Rectal smooth muscle tissue (tissue), 1 donor: ENCODE measurements around the gene ACOX3.
"Not testable (repeated sequence)": the region's sequence is repeated elsewhere in the genome, so short reads cannot be mapped to it uniquely, and the experiment has no call there.

ENCODE experiments used
- H3K27ac ChIP-seq: one replicate; pipeline ENCODE4 v1.7.0; 2013; ENCODE audit warnings: low read depth, low read length, inconsistent platforms
- H3K27me3 ChIP-seq: one replicate; pipeline ENCODE4 v1.7.0; 2013; ENCODE audit warnings: low read length; ENCODE audit not compliant: control insufficient read depth, insufficient read depth
- H3K36me3 ChIP-seq: one replicate; pipeline ENCODE4 v1.7.0; 2013; ENCODE audit warnings: low read length; ENCODE audit not compliant: control insufficient read depth, insufficient read depth
- H3K4me1 ChIP-seq: one replicate; pipeline ENCODE4 v1.7.0; 2013; ENCODE audit warnings: low read length; ENCODE audit not compliant: control insufficient read depth, insufficient read depth
- H3K4me3 ChIP-seq: one replicate; pipeline ENCODE4 v1.7.0; 2013; ENCODE audit warnings: low read length
- H3K9ac ChIP-seq: one replicate; pipeline ENCODE4 v1.7.0; 2013; ENCODE audit warnings: low read length

The ACOX3 gene

GRCh38 chr4:8438743-8439142 is 1.8 kb downstream of the ACOX3 start:
- Histone ChIP-seq H3K27me3 (no peaks in the 10 kb centered on the region), H3K9ac (no peak overlapping the region), H3K4me1 (peaks cover 18% of the 10 kb centered on the region), H3K4me3 (no peak overlapping the region), H3K36me3 (no peaks in the 10 kb centered on the region), H3K27ac (no peak overlapping the region)

GRCh38 chr4:8437281-8437680 is 3.2 kb downstream of the ACOX3 start:
- no peak overlapping the region for H3K9ac ChIP-seq
- peak overlapping the region; percentile 75 for H3K27ac ChIP-seq
- no peaks in the 10 kb centered on the region for H3K36me3 ChIP-seq
- no peaks in the 10 kb centered on the region for H3K27me3 ChIP-seq
- peaks cover 15% of the 10 kb centered on the region for H3K4me1 ChIP-seq
- H3K4me3 ChIP-seq: peak overlapping the region; percentile 50

GRCh38 chr4:8435656-8436121 is 4.8 kb downstream of the ACOX3 start:
- no peaks in the 10 kb centered on the region for H3K36me3 ChIP-seq
- peak overlapping the region; percentile 40 for H3K4me3 ChIP-seq
- H3K9ac ChIP-seq: no peak overlapping the region
- H3K4me1 ChIP-seq: peaks cover 5% of the 10 kb centered on the region
- no peaks in the 10 kb centered on the region for H3K27me3 ChIP-seq
- peak overlapping the region; percentile 21 for H3K27ac ChIP-seq

- Histone ChIP-seq H3K27ac (no peak overlapping the region), H3K4me1 (peaks cover 2% of the 10 kb centered on the region), H3K9ac (no peak overlapping the region), H3K4me3 (no peak overlapping the region), H3K36me3 (no peaks in the 10 kb centered on the region), H3K27me3 (no peaks in the 10 kb centered on the region)
Observed at GRCh38 chr4:8434251-8435073, 6.1 kb downstream of the ACOX3 start.

GRCh38 chr4:8433136-8433535 is 7.4 kb downstream of the ACOX3 start:
- peaks cover 7% of the 10 kb centered on the region for H3K4me1 ChIP-seq
- no peak overlapping the region for H3K9ac ChIP-seq
- H3K27me3 ChIP-seq: no peaks in the 10 kb centered on the region
- no peak overlapping the region for H3K4me3 ChIP-seq
- no peaks in the 10 kb centered on the region for H3K36me3 ChIP-seq
- no peak overlapping the region for H3K27ac ChIP-seq

GRCh38 chr4:8431553-8431952 is 9.0 kb downstream of the ACOX3 start:
- Histone ChIP-seq H3K9ac (no peak overlapping the region), H3K4me3 (no peak overlapping the region), H3K27me3 (no peaks in the 10 kb centered on the region), H3K4me1 (peaks cover 10% of the 10 kb centered on the region), H3K27ac (no peak overlapping the region), H3K36me3 (no peaks in the 10 kb centered on the region)

- Histone ChIP-seq H3K27ac (peak overlapping the region; percentile 87), H3K36me3 (no peaks in the 10 kb centered on the region), H3K9ac (peak overlapping the region; percentile 68), H3K27me3 (no peaks in the 10 kb centered on the region), H3K4me1 (peaks cover 8% of the 10 kb centered on the region), H3K4me3 (peak overlapping the region; percentile 84)
Observed at GRCh38 chr4:8428288-8429097, 12.0 kb downstream of the ACOX3 start.

GRCh38 chr4:8427761-8428287 is 12.7 kb downstream of the ACOX3 start:
- peak overlapping the region; percentile 84 for H3K4me3 ChIP-seq
- peaks cover 8% of the 10 kb centered on the region for H3K4me1 ChIP-seq
- peak overlapping the region; percentile 68 for H3K9ac ChIP-seq
- H3K27ac ChIP-seq: peak overlapping the region; percentile 87
- no peaks in the 10 kb centered on the region for H3K36me3 ChIP-seq
- no peaks in the 10 kb centered on the region for H3K27me3 ChIP-seq

- H3K36me3 ChIP-seq: no peaks in the 10 kb centered on the region
- no peak overlapping the region for H3K9ac ChIP-seq
- no peak overlapping the region for H3K27ac ChIP-seq
- H3K4me3 ChIP-seq: peak overlapping the region; percentile 84
- H3K4me1 ChIP-seq: peaks cover 8% of the 10 kb centered on the region
- H3K27me3 ChIP-seq: no peaks in the 10 kb centered on the region
Observed at GRCh38 chr4:8427262-8427661, 13.3 kb downstream of the ACOX3 start.

- no peaks in the 10 kb centered on the region for H3K36me3 ChIP-seq
- H3K27ac ChIP-seq: no peak overlapping the region
- no peaks in the 10 kb centered on the region for H3K27me3 ChIP-seq
- no peak overlapping the region for H3K9ac ChIP-seq
- no peak overlapping the region for H3K4me3 ChIP-seq
- peaks cover 4% of the 10 kb centered on the region for H3K4me1 ChIP-seq
Observed at GRCh38 chr4:8422786-8423185, 17.7 kb downstream of the ACOX3 start.

GRCh38 chr4:8422327-8422726 is 18.2 kb downstream of the ACOX3 start:
- H3K27ac ChIP-seq: no peak overlapping the region

GRCh38 chr4:8420151-8420550 is 20.4 kb downstream of the ACOX3 start:
- H3K27ac ChIP-seq, H3K9ac ChIP-seq, H3K4me1 ChIP-seq, H3K4me3 ChIP-seq, H3K27me3 ChIP-seq, H3K36me3 ChIP-seq: not testable (repeated sequence)

More at GRCh38 chr4:8422327-8422726, 18.2 kb downstream of the ACOX3 start:
- no peaks in the 10 kb centered on the region for H3K27me3 ChIP-seq
- H3K9ac ChIP-seq: no peak overlapping the region
- no peaks in the 10 kb centered on the region for H3K36me3 ChIP-seq
- no peak overlapping the region for H3K4me3 ChIP-seq
- peaks cover 4% of the 10 kb centered on the region for H3K4me1 ChIP-seq
